GM12891 (cell line): ENCODE data around the gene PLA2G2F.

ENCODE experiments used
- PAX5 ChIP-seq: IDR thresholded peaks from 2 replicates; pipeline ENCODE4 v1.6.1; 2011; ENCODE audit warnings: low read length, moderate library complexity, mild to moderate bottlenecking; ENCODE audit not compliant: insufficient read depth, severe bottlenecking
- POLR2A ChIP-seq: IDR thresholded peaks from 2 replicates; pipeline ENCODE4 v1.6.1; 2011; ENCODE audit warnings: low read depth, low read length, control low read depth
- POLR2AphosphoS5 ChIP-seq: IDR thresholded peaks from 2 replicates; pipeline ENCODE4 v1.6.1; 2011; ENCODE audit warnings: low read depth, low read length, control low read depth
- POU2F2 ChIP-seq: IDR thresholded peaks from 2 replicates; pipeline ENCODE4 v1.6.1; 2011; ENCODE audit warnings: low read depth, mild to moderate bottlenecking, control low read depth, low read length, moderate library complexity
- SPI1 ChIP-seq: IDR thresholded peaks from 2 replicates; pipeline ENCODE4 v1.6.1; 2011; ENCODE audit warnings: low read depth, low read length, control low read depth
- TAF1 ChIP-seq: IDR thresholded peaks from 2 replicates; pipeline ENCODE4 v1.6.1; 2011; ENCODE audit warnings: low read depth, low read length, control low read depth

DNA sequence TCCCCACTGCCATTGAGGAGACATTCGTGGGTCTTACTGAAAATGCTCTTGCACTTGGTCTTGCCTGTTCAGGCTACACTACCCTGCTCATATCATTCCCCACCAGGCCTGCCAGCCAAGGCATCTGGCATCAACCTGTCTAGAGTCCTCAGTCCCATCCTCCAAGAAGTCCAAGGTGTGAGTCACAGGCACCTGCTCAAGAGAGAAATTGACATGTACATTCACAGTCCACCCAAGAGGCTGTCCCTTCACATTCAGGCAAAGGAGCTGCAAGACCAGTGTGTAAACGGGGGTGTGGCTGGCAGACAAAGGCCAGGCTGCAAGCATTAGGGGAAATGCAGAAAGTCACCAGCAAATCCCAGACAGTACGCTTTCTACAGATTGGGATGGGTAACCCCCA lies 60.3 kb downstream of the PLA2G2F start:
- no peak for TF ChIP-seq POLR2A
- no peak for TF ChIP-seq TAF1
- no peak for TF ChIP-seq POLR2AphosphoS5
- no peak for TF ChIP-seq POU2F2
- TF ChIP-seq SPI1 = no peak
- no peak for TF ChIP-seq PAX5
